Activated CD8-positive, alpha-beta T cell treated with anti-CD3 and anti-CD28 coated beads, Interleukin-2, amount 10 ng/mL, durations not matched to agents 7 days and 5 days (primary cell): ENCODE results near the gene RNF186. TPM values are rescaled to one million over a fixed set of nuclear protein-coding genes. Genes with fewer than 3 reads are reported as not detected.
"Not testable (repeated sequence)": the region's sequence is repeated elsewhere in the genome, so short reads cannot be mapped to it uniquely, and the experiment has no call there.

Experiments used
- ATAC-seq: fragments of 150-1000 bp; cut with Tn5 transposase; one replicate; pipeline ENCODE4 v1.10.0; 2021; ENCODE audit warnings: moderate library complexity
- CTCF ChIA-PET: fragments of 350-600 bp; sonication (Branson Sonifier 250); formaldehyde crosslinking; loops from one replicate; lab custom pipeline; 2021; ENCODE audit warnings: antibody characterized with exemption; lab: Charles Lee
- POLR2A ChIA-PET: fragments of 350-600 bp; sonication (Branson Sonifier 250); formaldehyde crosslinking; loops from one replicate; lab custom pipeline; 2021; ENCODE audit warnings: antibody characterized with exemption; lab: Charles Lee
- DNase-seq: peaks from one replicate; pipeline ENCODE4 v3.0.0-alpha.2; 2020
- H3K27ac Mint-ChIP-seq: one replicate; pipeline ENCODE4 v1.8.0; 2021; ENCODE audit warnings: mild to moderate bottlenecking, mixed read lengths
- H3K27me3 Mint-ChIP-seq: one replicate; pipeline ENCODE4 v1.8.0; 2021; ENCODE audit warnings: low read depth, mixed read lengths
- H3K36me3 Mint-ChIP-seq: one replicate; pipeline ENCODE4 v1.8.0; 2021; ENCODE audit warnings: low read depth, mixed read lengths
- H3K4me1 Mint-ChIP-seq: one replicate; pipeline ENCODE4 v1.8.0; 2021; ENCODE audit warnings: low read depth, mixed read lengths
- H3K4me3 Mint-ChIP-seq: one replicate; pipeline ENCODE4 v1.8.0; 2021; ENCODE audit warnings: mild to moderate bottlenecking, mixed read lengths
- H3K9me3 Mint-ChIP-seq: one replicate; pipeline ENCODE4 v1.8.0; 2022; ENCODE audit warnings: mixed read lengths; ENCODE audit not compliant: insufficient read depth
- total RNA-seq, 2 experiments: library from RNA; stranded (reverse); gene quantifications; one replicate each; pipeline ENCODE4 v1.2.3, GENCODE V29; 2021

Gene RNF186
- total RNA-seq: not detected

- Mint-ChIP-seq H3K4me1 (no peaks in the 10 kb centered on the region), H3K9me3 (no peaks in the 10 kb centered on the region), H3K36me3 (no peaks in the 10 kb centered on the region), H3K27me3 (no peaks in the 10 kb centered on the region), H3K27ac (no peak within 1 kb of the TSS), H3K4me3 (no peak within 1 kb of the TSS)
- no peak for ATAC-seq
- no peak for DNase-seq
- ChIA-PET CTCF (interaction anchor here (1.3 to 1.6 kb wide), 2 partner anchors 109 to 153 kb away, joined by 3 to 4 read pairs; no protein-coding TSS in a partner anchor), POLR2A (no interaction called here)
Observed at GRCh38 chr1:19814681-19815503, at the start of gene RNF186. Gene RNF186 (minus strand): TSS chr1:19815283. CDS start chr1:19815101, 182 bp downstream.

- ChIA-PET CTCF (no interaction called here), POLR2A (no interaction called here)
- H3K36me3 Mint-ChIP-seq: no peaks in the 10 kb centered on the region
- peaks cover 35% of the 10 kb centered on the region for H3K27me3 Mint-ChIP-seq
- DNase-seq (no peak), ATAC-seq (no peak)
- H3K27ac Mint-ChIP-seq: no peak overlapping the region
- no peaks in the 10 kb centered on the region for H3K9me3 Mint-ChIP-seq
- no peak overlapping the region for H3K4me3 Mint-ChIP-seq
- no peaks in the 10 kb centered on the region for H3K4me1 Mint-ChIP-seq
Observed at GRCh38 chr1:19864570-19865160, 49.6 kb upstream of the RNF186 start.

GRCh38 chr1:19862944-19863343, 47.9 kb upstream of the RNF186 start:
- Mint-ChIP-seq H3K27me3 (peaks cover 26% of the 10 kb centered on the region), H3K27ac (no peak overlapping the region), H3K36me3 (no peaks in the 10 kb centered on the region), H3K9me3 (no peaks in the 10 kb centered on the region), H3K4me1 (no peaks in the 10 kb centered on the region), H3K4me3 (no peak overlapping the region)
- ChIA-PET CTCF (no interaction called here), POLR2A (no interaction called here)
- DNase-seq (no peak), ATAC-seq (no peak)

- ATAC-seq: no peak
- Mint-ChIP-seq H3K4me1 (no peaks in the 10 kb centered on the region), H3K4me3 (no peak overlapping the region), H3K27me3 (peaks cover 27% of the 10 kb centered on the region), H3K27ac (no peak overlapping the region), H3K9me3 (no peaks in the 10 kb centered on the region), H3K36me3 (no peaks in the 10 kb centered on the region)
- ChIA-PET CTCF (interaction anchor here (1.1 kb wide), 1 partner anchor 10 kb away, joined by 3 read pairs; no protein-coding TSS in a partner anchor), POLR2A (no interaction called here)
- DNase-seq: no peak
Observed at GRCh38 chr1:19861842-19862530, 46.9 kb upstream of the RNF186 start.

- Mint-ChIP-seq H3K36me3 (no peaks in the 10 kb centered on the region), H3K9me3 (no peaks in the 10 kb centered on the region)
- ATAC-seq: no peak
Observed at GRCh38 chr1:19861034-19861433, 46.0 kb upstream of the RNF186 start.

GRCh38 chr1:19860418-19860817, 45.3 kb upstream of the RNF186 start:
- no peaks in the 10 kb centered on the region for H3K36me3 Mint-ChIP-seq
- ChIA-PET POLR2A (no interaction called here), CTCF (no interaction called here)
- no peak overlapping the region for H3K4me3 Mint-ChIP-seq
- no peak for ATAC-seq
- H3K27me3 Mint-ChIP-seq: peaks cover 18% of the 10 kb centered on the region
- H3K9me3 Mint-ChIP-seq: no peaks in the 10 kb centered on the region
- H3K27ac Mint-ChIP-seq: no peak overlapping the region
- H3K4me1 Mint-ChIP-seq: no peaks in the 10 kb centered on the region
- DNase-seq: no peak

More at GRCh38 chr1:19861034-19861433, 46.0 kb upstream of the RNF186 start:
- peaks cover 22% of the 10 kb centered on the region for H3K27me3 Mint-ChIP-seq
- no peak overlapping the region for H3K27ac Mint-ChIP-seq
- H3K4me3 Mint-ChIP-seq: no peak overlapping the region
- ChIA-PET CTCF (no interaction called here), POLR2A (no interaction called here)
- DNase-seq: no peak
- no peaks in the 10 kb centered on the region for H3K4me1 Mint-ChIP-seq

GRCh38 chr1:19859876-19860275, 44.8 kb upstream of the RNF186 start:
- no peak for ATAC-seq
- POLR2A ChIA-PET: no interaction called here

GRCh38 chr1:19858893-19859292, 43.8 kb upstream of the RNF186 start:
- ChIA-PET CTCF (no interaction called here), POLR2A (no interaction called here)
- H3K36me3 Mint-ChIP-seq: no peaks in the 10 kb centered on the region

More at GRCh38 chr1:19859876-19860275, 44.8 kb upstream of the RNF186 start:
- Mint-ChIP-seq H3K27ac (no peak overlapping the region), H3K4me1 (no peaks in the 10 kb centered on the region), H3K27me3 (peaks cover 18% of the 10 kb centered on the region), H3K9me3 (no peaks in the 10 kb centered on the region), H3K4me3 (no peak overlapping the region), H3K36me3 (no peaks in the 10 kb centered on the region)
- CTCF ChIA-PET: no interaction called here
- DNase-seq: no peak

GRCh38 chr1:19854866-19855265, 39.8 kb upstream of the RNF186 start:
- peaks cover 13% of the 10 kb centered on the region for H3K27me3 Mint-ChIP-seq
- POLR2A ChIA-PET: no interaction called here
- H3K36me3 Mint-ChIP-seq: no peaks in the 10 kb centered on the region
- CTCF ChIA-PET: no interaction called here
- H3K4me1 Mint-ChIP-seq: no peaks in the 10 kb centered on the region
- ATAC-seq (no peak), DNase-seq (no peak)
- no peak overlapping the region for H3K27ac Mint-ChIP-seq
- no peak overlapping the region for H3K4me3 Mint-ChIP-seq
- no peaks in the 10 kb centered on the region for H3K9me3 Mint-ChIP-seq

More at GRCh38 chr1:19858893-19859292, 43.8 kb upstream of the RNF186 start:
- no peak for DNase-seq
- no peak overlapping the region for H3K27ac Mint-ChIP-seq
- H3K4me3 Mint-ChIP-seq: no peak overlapping the region
- no peaks in the 10 kb centered on the region for H3K9me3 Mint-ChIP-seq
- H3K27me3 Mint-ChIP-seq: peaks cover 18% of the 10 kb centered on the region
- no peak for ATAC-seq
- no peaks in the 10 kb centered on the region for H3K4me1 Mint-ChIP-seq

GRCh38 chr1:19852036-19852435, 37.0 kb upstream of the RNF186 start:
- Mint-ChIP-seq H3K4me1 (no peaks in the 10 kb centered on the region), H3K9me3 (no peaks in the 10 kb centered on the region), H3K4me3 (no peak overlapping the region), H3K27ac (no peak overlapping the region), H3K36me3 (no peaks in the 10 kb centered on the region), H3K27me3 (peaks cover 16% of the 10 kb centered on the region)
- ATAC-seq: no peak
- POLR2A ChIA-PET: no interaction called here
- CTCF ChIA-PET: interaction anchor here (0.9 kb wide), 1 partner anchor 10 kb away, joined by 3 read pairs; no protein-coding TSS in a partner anchor
- no peak for DNase-seq

- peaks cover 20% of the 10 kb centered on the region for H3K27me3 Mint-ChIP-seq
- no peaks in the 10 kb centered on the region for H3K36me3 Mint-ChIP-seq
- POLR2A ChIA-PET: no interaction called here
- H3K4me3 Mint-ChIP-seq: no peak overlapping the region
- H3K27ac Mint-ChIP-seq: no peak overlapping the region
- CTCF ChIA-PET: no interaction called here
- H3K4me1 Mint-ChIP-seq: no peaks in the 10 kb centered on the region
- no peaks in the 10 kb centered on the region for H3K9me3 Mint-ChIP-seq
- DNase-seq (no peak), ATAC-seq (no peak)
Observed at GRCh38 chr1:19850214-19850613, 35.1 kb upstream of the RNF186 start.

- H3K9me3 Mint-ChIP-seq, POLR2A ChIA-PET, H3K27ac Mint-ChIP-seq, DNase-seq, H3K36me3 Mint-ChIP-seq, H3K4me1 Mint-ChIP-seq, CTCF ChIA-PET, H3K4me3 Mint-ChIP-seq, ATAC-seq: not testable (repeated sequence)
- peaks cover 28% of the 10 kb centered on the region for H3K27me3 Mint-ChIP-seq
Observed at GRCh38 chr1:19849307-19849706, 34.2 kb upstream of the RNF186 start.
